LHCN-M2 (cell line): Measurements from ENCODE around the gene CHD6. TPM values are rescaled to one million over a fixed set of nuclear protein-coding genes. Genes with fewer than 3 reads are reported as not detected.

ENCODE experiments used
- DNase-seq: peaks from one replicate; pipeline ENCODE4 v3.0.0-alpha.2; 2012; ENCODE audit warnings: low read depth
- total RNA-seq: library from RNA; depleted of rRNA; stranded (reverse); fragments of >200 nt; gene quantifications from 2 replicates; pipeline ENCODE4 v1.2.3, GENCODE V29; 2014

CHD6 gene
- total RNA-seq, 1 experiment from 2014 or later, result 20.2 TPM

DNA sequence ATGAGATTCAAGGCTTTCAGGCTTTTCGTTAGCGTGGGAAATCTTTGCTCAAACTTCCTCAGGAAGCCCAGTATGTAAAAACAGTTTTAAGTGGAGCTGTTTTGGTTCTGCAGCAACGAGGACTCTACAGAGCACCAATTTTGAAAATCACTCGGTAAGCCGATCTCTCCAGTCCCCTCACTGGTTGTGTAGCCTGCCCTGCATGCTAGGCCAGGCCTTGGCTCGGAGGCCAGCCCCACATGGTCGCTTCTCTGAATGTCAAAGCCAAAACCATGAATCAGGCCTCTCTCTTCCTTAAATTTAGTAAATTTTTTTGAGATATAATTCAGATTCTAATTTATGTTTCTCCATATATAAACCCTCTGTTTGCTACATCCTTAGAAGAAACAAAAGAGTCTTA, 108.0 kb downstream of the CHD6 start:
- DNase-seq, result no peak

DNA sequence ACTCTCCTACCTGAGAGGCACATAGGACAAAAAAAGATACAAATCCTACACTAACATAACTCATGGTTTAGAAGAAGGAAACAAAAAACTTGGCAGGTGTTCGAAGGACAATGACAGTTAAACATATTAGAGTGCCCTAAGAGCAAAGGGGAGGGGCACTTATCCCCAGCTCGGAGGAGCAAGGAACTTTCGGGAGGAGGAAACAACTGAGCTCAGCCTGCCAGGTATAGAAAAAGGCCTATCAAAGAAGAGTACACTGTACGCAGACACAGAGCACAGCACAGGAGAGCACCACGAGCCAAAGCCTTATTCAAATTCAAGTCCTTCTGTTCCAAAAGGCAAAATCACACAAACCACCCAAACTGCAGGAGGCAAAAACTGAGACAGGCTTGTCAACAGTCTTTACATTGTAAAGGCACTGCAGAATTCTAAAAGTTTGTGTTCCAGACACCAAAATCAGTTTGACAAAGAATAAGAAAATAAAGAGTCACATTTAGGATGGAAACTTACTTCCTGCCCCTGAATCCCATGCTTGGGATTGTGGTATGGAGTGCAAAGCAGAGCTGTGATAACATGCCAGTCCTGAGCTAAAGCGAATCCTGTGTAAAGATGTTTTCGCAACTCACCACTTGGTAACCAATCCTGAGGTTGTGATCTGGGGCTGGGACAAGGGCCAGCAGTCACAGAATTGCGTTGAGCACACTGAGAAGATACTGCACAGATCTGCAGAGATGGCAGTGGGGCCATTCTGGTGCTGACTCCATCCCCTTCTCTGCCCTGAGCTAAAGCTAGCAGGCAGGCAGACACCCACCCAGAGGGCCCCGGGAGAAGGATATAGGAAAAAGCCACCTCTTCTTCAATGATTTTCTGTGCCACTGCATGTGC, 108.6 kb downstream of the CHD6 start:
- peak; percentile 14 for DNase-seq

DNA sequence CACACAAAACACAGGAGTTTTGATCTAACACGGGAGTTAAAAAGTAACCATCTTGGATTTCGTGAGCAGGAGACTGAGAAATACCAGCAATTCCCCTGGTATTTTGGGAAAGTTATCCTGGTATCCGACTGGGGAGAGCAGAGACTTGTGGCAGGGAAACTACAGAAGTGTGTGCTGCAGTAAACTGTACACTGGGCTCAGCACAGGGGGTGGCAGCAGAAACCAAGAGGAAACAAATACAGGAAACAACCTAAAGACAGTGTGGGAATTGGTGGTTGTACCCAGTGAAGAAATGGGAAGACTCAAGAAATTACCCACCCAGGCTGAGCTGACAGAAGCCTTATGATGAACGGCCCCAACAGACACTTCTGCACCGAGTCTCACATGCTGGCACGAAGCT, 109.8 kb downstream of the CHD6 start:
- DNase-seq, result no peak

DNA sequence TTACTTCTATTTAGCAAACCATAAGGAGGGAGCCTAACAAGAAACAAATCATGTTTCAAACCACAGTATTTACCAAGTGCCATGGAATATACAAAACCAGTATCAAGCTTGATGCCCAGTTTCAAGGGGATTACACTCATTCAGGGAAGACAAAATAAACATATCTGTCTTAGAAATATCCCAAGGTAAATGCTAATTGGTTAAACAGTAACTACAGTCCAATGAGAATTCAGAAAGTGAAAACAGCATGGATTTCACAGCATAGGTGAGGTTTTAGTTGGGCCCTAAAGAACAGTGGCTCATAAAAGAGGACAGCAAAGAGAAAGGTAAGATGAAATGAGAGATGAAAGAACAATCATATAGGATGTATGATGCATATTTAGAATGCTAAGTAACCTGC, 110.3 kb downstream of the CHD6 start:
- DNase-seq, result no peak

DNA sequence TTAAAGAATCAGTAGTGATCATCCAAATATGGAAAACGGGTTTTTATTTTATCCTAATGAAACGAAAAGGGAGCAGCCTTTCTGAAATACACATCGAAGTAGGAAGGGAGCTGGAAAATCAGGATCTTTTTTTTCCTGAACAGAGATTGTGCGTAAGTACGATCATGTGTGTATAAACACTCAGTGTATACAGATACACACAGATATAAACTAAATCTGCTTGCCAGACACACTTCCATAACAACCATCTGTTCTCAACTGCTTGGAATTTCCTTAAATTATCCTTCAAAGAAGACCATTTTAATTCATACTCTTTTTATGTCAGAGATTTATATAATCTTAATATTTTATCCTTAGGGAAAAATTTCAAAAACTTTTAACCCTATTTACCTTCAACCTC, 110.7 kb downstream of the CHD6 start:
- no peak for DNase-seq

DNA sequence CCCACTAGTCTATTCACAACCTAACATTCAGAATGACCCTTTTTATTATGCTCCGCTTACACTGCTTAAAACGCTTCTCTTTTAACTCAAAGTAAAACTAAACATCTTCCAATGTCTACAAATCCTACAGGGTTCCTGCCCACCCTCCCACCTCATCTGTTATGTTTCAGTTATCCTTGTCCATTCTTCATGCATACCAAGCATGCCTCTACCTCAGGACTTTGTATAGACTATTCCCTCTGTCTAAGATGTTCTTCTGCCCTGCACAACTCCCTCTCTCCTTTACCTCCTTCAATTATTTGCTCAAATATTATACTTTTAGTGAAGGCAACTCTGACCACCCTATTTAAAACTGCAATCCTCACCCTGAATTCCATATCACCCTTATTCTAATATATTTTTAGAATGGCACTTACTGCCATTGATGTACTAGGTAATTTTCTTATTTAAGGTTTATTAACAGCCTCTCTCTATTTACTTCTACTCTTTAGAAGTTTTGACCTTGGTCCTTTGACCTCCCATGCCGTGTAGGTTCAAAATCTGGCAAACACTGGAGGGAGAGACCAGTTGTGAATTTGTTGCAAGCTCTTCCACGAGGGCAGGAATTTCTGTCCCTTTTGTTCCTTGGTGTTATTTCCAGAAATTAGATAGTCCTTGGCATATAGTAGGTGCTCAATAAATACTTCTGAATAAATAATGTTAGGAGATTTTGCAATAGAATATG, 111.8 kb downstream of the CHD6 start:
- DNase-seq, result no peak

DNA sequence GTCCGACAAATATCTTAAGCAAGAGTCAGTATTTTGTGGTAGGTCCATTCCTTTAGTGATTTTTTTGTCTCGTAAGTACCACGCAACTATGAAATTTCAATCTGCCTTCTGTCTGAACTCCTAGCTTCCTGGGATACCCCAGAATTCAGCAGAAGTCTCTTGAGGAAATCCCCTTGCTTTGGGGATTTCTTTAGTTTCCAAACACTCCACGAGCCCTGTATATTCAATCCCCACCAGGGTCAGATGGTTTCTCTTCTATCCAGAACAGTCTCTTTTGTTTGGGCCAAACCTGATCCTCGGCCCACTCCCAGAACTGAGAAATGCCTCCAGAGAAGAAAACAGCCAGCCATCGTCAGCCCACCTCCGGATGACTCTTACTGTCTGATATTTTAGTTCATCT, 113.0 kb downstream of the CHD6 start:
- DNase-seq, result no peak

DNA sequence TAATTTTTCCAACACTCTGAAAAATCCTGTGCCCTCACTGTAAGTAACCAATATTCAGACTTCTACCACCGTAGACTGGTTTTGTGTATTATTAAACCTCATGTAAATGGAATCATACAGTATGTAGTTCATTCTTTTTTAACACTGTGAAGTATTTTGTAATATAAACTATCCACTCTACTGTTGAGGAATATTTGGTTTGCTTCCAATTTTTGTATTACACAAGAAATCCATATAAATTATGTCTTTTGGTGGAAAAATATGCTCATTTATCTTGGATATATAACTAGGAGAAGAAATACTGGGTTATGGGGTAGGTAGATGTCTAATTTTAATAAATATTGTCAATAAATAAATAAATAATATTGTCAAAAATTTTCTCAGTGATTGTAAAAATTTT, 116.8 kb downstream of the CHD6 start:
- DNase-seq, result no peak

DNA sequence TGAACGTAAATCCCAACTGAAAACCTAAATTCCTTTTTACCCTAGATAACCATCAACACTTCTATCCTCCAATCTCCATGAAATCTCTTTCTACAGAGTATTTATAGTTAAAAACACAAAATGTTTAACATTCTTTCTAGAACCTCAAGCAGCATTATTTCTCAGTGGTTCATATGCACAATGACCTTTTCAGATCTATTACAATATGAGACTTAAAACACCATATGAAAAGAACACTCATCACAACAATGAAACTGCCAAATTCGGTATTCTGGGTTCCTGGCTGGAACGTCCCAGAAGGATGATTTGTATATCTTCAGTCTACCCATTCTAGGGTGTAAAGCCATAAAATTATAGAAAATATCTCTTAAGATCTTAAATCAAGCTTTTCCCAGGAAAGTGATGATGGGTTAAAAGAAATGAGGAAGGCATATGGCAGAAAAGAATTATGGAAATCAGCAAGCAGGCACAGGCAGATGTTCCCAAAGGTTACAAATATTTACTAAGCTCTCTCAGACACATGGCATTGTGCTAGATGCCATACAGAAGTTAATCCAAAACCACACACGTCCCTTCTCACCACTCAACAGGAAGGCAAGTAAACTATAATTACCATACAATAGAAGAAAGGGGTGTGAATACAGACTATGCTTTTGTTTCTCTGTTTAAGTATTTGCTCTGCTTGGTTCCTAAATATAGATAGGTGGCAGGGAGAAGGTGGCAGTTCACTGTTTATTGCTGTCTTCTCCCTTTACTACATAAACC, 118.0 kb downstream of the CHD6 start:
- no peak for DNase-seq

DNA sequence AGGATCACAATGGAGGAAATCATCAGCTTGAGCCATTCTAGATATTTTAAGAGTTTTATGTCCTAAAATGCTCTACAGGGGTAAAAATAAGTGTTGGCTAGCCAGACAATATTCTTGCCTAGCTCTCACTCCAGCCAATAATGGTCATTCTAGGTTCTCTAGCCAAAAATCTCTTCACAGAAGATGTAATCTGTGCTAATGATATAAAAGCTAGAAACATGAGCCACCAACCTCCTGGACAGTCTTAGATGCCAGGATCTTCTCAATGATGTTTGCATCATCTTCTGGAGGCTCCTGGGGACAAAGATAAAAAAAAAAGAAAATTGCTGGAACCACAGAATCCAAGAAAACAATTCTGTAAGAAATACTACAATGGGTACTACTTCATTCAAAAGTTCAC, 119.1 kb downstream of the CHD6 start:
- DNase-seq, result no peak

DNA sequence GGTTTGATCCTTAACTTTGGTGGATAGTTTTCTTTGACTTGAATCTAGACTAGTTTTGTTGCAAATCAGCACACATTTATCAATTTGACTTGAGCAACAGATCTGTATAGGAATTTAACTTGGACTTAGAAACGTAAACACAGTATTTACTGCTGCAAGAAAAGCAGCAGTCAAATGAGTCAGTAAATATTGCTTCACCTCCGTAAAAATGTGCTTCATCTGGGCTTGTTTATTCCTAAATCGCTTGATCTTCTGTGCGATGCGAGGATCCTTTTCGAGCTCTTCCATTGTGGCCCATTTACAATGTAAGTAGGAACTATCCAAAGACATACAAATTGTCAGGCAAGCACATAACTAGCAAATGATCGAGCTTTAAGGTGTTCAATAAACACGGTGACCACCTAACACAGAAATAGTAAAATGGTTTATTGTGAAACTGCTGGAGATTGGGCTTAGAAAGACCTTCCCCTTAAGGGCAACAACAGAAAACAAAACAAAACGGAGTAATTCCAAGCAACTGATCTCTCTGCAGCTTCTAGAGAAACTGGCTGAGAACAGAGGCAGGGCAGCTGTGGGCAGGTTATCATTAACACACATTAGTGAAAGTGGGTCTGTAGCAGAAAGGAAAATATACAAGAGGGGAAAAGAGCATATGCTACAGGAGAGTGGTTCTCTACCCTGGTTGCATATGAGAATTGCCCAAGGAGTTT, 120.8 kb downstream of the CHD6 start:
- no peak for DNase-seq

DNA sequence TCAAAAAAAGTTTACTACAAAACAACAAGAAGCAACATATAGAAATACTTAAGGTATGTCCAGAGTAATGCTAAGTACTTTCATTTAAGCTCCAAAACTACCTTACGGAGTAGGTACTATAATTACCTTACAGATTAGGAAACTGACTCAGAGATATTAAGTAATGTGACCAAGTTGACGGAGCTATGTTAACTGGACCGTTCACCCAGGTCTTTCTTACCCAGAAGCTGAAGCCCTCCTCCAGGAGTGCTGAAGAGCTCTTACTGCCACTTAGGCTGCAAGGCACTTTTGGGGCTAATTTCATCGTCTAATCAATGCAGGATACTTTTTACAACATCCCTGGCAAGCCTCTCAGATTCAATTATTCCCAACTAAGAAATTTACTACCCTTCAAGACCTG, 123.7 kb downstream of the CHD6 start:
- no peak for DNase-seq

DNA sequence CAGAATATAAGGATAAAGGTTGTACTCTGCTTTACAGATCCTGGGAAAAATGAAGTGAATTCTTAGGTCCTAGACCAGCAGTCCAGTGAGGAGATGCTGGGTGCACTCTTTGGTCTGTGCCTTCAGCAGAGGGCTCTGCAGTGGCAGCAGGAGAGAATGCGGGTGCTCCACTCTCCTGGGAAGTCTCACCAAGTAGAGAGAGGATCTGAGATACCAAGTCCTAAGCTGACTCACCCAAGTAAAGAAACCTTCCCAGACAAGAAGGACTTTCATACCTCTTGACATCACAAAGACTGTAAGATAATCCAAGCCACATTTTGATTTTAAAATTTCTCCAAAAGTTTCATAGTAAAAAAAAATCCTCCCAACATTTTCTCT, 134.6 kb downstream of the CHD6 start:
- peak; percentile 45 for DNase-seq

DNA sequence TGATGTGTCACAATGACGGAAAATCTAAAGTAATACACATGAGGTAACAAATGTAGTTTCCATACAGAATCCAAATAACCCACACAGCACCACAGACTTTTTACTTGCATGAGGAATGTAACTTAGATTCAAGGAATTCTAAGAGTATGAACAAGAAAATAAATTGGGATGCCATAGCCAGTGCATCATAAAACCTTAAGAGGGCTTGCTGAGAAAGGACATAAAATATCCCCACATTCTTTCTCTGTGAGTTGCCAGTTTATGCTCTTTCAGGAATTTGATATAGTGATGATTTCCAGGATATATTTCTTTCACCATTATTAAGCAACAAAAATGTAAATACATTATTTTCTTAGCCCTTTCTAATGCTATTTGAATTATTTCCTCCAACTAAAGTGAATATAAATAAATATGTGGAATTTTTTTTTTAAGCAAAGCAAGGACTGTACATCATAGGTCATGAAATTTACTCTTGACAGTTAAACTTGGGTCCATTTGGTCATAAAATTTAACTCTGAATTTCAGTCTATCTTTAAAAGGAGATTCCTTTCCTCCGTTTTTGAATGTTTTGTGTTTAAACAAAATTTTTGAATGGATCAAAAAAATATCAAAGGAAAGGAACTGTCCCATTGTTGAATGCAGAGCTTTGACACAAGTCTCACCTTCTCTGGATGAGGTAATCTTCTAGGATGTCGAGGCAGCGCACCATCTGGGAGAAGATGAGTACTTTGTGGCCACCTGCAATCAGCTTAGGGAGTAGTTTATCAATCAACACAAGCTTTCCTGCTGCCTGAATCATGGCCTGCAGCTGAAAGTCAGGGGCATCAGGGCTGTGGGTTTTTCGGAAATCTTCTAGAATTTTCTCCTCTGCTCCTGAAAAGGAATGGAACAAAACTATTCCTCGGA, 135.3 kb downstream of the CHD6 start:
- DNase-seq, result peak; percentile 87

DNA sequence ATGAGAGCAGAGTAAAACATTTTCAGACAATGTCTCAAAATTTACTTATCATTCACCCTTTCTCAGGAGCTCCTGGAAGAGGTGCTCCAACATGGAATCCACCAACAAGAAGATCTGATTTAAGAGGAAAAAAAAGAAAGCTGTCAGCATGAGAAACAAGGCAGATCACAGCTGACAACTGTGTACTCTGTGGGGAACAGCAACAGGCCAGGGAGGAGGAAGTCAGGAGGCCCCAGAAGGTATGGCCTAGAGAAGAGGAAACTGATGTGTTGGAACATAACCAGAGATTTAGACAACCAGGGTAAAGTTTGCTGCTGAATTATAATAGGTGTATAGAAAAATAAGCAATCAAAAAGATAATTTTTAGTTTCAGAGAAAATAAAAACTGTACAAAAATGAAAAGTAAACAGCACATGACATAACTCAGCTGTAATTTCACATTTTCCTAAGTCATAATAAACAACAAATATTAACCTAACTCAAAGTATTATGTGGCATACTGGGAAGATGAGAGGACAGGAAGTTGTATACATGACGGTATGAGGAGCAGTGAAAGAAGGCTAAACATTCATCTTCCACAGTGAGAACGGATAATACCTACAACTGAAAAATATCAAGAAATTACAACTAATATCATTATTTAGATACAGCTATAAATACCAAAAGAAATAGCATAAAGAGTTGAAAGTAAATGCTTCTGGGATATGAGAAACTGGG, 138.0 kb downstream of the CHD6 start:
- peak; percentile 48 for DNase-seq

DNA sequence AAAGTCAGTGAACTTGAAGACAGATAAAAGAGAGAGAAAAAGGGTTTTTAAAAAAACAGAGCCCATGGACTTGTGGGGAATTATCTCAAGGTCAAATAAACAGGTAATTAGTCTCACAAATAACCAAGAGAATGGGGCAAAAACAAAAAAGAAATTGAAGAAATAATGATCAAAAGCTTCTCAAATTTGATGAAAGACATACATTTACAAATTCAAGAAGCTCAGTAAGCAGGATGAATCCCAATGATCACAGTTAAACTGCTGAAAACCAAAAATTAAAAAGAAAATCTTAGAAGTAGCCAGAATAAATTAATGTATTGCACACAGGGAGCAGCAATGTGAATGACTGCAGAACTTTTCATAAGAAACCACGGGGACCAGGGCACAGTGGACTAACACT, 139.1 kb downstream of the CHD6 start:
- no peak for DNase-seq

DNA sequence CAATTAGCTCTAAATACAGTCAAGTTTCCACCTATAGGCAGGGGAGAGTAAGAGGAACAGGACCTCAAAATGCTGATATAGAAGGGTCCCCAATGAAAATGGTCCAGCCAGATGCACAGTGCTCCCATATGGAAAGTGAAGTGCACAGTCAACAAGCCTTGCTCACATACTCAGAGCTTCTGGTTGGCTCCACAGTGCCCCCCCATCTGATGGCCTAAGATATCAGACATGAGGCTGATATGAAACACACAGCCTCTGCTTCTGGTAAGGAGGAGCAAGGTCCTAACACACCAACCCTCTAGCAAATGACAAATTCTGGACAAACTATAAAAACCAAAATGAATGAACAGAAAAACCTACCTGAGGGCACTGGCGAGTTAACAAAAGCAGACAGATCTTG, 140.2 kb downstream of the CHD6 start:
- DNase-seq, result no peak

DNA sequence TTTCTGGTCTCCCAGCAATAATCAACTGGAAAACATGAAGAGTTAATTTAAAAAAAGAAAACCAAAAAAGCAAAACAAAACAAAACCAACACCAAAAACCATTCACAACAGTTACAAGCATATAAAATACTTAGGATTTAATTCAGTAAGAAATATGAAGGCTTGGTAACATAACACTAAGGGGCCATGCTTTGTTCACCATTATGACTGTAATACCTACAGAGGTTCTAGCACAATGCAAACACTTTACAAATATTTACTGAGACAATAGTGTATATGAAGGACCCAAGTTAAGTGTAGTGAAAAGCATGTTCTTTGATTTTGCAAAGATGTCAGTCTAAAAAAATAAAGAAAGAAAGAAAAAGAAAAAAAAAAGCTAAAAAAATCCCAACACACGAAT, 141.7 kb downstream of the CHD6 start:
- no peak for DNase-seq

DNA sequence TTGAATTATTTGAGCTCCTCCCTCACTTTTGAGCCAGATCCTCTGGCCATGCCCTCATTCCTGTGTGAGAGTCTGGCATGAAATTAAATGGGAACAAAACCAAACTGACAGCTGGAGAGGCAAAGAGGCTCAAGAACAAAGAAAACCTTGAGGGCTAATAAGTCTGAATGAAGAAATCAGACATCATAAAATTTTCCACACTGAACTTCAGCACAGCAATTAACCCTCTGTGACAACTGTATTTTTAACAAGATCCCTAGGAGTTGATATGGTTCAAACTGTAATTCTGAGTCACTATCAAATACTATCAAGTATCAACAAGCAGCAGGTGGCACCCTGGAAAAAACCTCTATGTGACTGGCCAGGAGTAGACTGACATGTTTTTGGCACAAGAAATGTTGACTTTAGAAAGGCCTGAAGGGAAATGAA, 142.2 kb downstream of the CHD6 start:
- DNase-seq, result peak; percentile 98

DNA sequence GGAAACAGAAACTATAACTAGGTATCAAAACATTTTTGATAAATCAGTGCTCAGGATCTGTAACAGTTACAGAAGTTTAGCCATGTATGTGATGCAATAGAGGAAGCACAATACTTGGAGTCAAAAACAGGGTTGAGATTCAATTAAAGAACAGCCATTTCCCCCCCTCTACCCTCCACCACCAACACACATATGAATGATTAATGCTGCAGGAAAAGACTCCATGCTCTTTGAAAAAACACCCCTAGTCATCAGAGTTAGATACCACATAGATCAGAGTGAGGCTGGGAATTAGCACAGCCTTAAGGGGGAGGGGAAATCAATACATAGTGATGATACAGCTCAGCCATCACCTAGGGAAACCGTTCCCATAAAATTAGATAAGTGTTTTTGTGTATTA, 142.7 kb downstream of the CHD6 start:
- DNase-seq, result peak; percentile 52
